ENCODE measurements around the gene NUDT2. TPM values are rescaled to one million over a fixed set of nuclear protein-coding genes. Genes with fewer than 3 reads are reported as not detected.
A peak's percentile ranks its signal among the peaks of the same experiment; 100 is the strongest.

Gene NUDT2
- total RNA-seq (2013; cell fraction: nucleolus; rRNA removed): 4.5 and 7.5 TPM in 2 replicates
- total RNA-seq (2014; rRNA removed): 24.8 and 24.9 TPM in 2 replicates
- 28.7 and 31.2 TPM in 2 replicates for total RNA-seq (2014; rRNA removed; fragmentation: Illumina TruSeq; extraction: Trizol)
- total RNA-seq (2021): 23.8 and 24.5 TPM in 2 replicates
- polyA plus RNA-seq (2011; ENCODE audit: low read depth): 23.4 TPM
- polyA plus RNA-seq (2011; rRNA removed): 46.6 and 46.8 TPM in 2 replicates
- 41.7 and 43.4 TPM in 2 replicates for polyA plus RNA-seq (2011; cell fraction: cytosol; rRNA removed)
- polyA plus RNA-seq (2011; cell fraction: nucleus; rRNA removed): 16.7 and 20.8 TPM in 2 replicates
- polyA plus RNA-seq (2012): 25.8 and 30.5 TPM in 2 replicates
- polyA plus RNA-seq (2014; fragmentation: Illumina TruSeq; extraction: Trizol): 29.2 and 30.1 TPM in 2 replicates
- polyA plus RNA-seq (2014; fragmentation: Nextera tagmentation; extraction: Ambion mirVana): 10 to 100 TPM; 54.4 to 55.1 TPM
- 27.7 and 27.8 TPM in 2 replicates for polyA plus RNA-seq (2014; rRNA removed)
- 10 to 100 TPM; 37.2 to 40.5 TPM for polyA plus RNA-seq (2016; fragmentation: Nextera tagmentation; extraction: Ambion mirVana)
- 20.0 and 23.2 TPM in 2 replicates for polyA minus RNA-seq (2011; rRNA and poly(A)+ RNA removed)
- 4.0 and 4.9 TPM in 2 replicates for polyA minus RNA-seq (2011; cell fraction: cytosol; rRNA and poly(A)+ RNA removed)
- polyA minus RNA-seq (2011; cell fraction: nucleus; rRNA and poly(A)+ RNA removed): 2.3 and 4.7 TPM in 2 replicates
- Bru-seq, nascent RNA: percentile 73 among the genes with signal in this experiment
- BruChase-seq, experiment 1, labeled RNA remaining after a 6-hour chase: percentile 67 among the genes with signal in this experiment
- BruChase-seq, experiment 2, labeled RNA remaining after a 2-hour chase: percentile 71 among the genes with signal in this experiment
- long read RNA-seq, experiment 1, transcript NUDT2-201 (4 exons, 960 nt): major isoform, 9 of 16 reads
- long read RNA-seq, experiment 1, partial matches to known transcripts: 4 of 16 reads
- long read RNA-seq, experiment 1, other reads (novel, unspliced or antisense): 2 of 16 reads
- long read RNA-seq, experiment 2, transcript NUDT2-203 (5 exons, 1,075 nt): minor isoform, 8 of 85 reads
- long read RNA-seq, experiment 2, transcript NUDT2-204 (3 exons, 825 nt): minor isoform, 5 of 85 reads
- long read RNA-seq, experiment 2, transcript NUDT2-201 (4 exons, 960 nt): major isoform, 59 of 85 reads
- long read RNA-seq, experiment 2, partial matches to known transcripts: 9 of 85 reads
- long read RNA-seq, experiment 2, other reads (novel, unspliced or antisense): 4 of 85 reads

DNA sequence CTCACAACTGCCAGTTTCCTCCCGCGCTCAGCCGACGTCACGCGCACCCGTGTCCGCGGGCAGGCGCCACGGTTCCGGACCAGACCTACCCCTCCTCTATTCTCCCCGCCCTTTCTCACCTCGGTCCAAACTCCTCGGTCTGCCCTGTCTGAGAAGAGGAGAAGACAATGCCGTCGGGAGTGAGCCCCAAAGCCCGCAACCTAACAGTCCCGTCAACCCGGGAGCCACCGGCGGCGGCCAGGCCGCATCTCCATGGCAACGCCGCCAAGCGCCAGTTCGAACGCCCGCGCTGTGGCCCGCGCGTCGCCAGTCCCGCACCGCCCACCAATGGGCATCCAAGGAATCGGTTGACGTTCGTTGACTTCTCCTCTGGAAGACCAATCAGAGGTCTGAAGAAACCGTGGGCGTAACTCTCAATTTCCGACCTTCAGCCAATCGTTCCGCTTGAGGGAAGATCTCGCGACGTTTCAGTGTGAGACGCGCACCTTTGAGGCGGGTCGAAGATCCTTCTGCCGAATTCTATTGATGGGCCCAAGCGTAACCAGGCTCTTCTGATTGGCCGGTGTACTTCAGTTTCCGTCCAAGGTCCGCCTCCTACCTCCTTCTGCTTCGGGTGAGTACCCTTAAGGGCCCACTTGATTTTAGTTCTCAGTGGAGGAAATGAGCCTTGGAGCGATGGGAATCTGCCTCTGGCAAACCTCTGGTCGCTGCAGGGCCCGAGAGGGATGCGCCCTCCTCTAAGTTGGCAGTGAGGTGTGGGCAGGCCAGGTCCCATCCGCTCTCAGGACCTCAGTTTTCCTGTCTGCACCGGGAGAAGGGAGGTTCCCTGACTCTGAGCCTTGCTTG lies at the start of gene NUDT2, which contains the start of gene KIF24:
Gene NUDT2 (plus strand): TSS at position 583 of the 846 bp plus-strand sequence. CDS start 9,471 bp downstream, outside the sequence.
Gene KIF24 (minus strand): TSS at position 282 of the 846 bp plus-strand sequence. CDS start 17,922 bp downstream, outside the sequence.
- ATAC-seq (peak; percentile 96), FAIRE-seq (peak; percentile 99), DNase-seq (ENCODE audit: low read depth, low spot score) (peak; percentile 100)
- intact Hi-C loops (cut with micrococcal nuclease; ENCODE audit: unreplicated experiment) (no loop called here), in situ Hi-C loops (cut with MboI) (no loop called here)
- ChIA-PET CTCF (no interaction called here), SMC1A (ENCODE audit: uncharacterized antibody, unreplicated experiment) (no interaction called here), RAD21 (ENCODE audit: unreplicated experiment) (no interaction called here), POLR2A (no interaction called here)
- Histone ChIP-seq H3K9ac (ENCODE audit: control insufficient read depth, insufficient read depth, low read length) (peak within 1 kb of the TSS; percentile 98), H4K20me1 (ENCODE audit: control insufficient read depth, insufficient read depth) (no peaks in the 10 kb centered on the region), H3K4me1 (ENCODE audit: control insufficient read depth, insufficient read depth, low read length) (no peaks in the 10 kb centered on the region; the same call in 1 of the 2 replicates), H3K36me3 (ENCODE audit: control insufficient read depth in 2 of 2, insufficient read depth in 2 of 2, low read length in 1 of 2) (no peaks in the 10 kb centered on the region), H3K27me3 (replicated peaks in 1 of 2; ENCODE audit: control insufficient read depth in 2 of 2, insufficient read depth in 2 of 2, low read length in 1 of 2) (no peaks in the 10 kb centered on the region), H3K4me3 (peak within 1 kb of the TSS; percentile 84), H3K9me3 (replicated peaks; ENCODE audit: control insufficient read depth, insufficient read depth, low read length) (no peaks in the 10 kb centered on the region), H3K27ac (ENCODE audit: control insufficient read depth, insufficient read depth) (peak within 1 kb of the TSS; percentile 98), H3K4me2 (ENCODE audit: control insufficient read depth, insufficient read depth) (peak within 1 kb of the TSS; percentile 81), H2AFZ (ENCODE audit: control insufficient read depth, low read depth, low read length) (peak within 1 kb of the TSS; percentile 94), H3K79me2 (ENCODE audit: control insufficient read depth, insufficient read depth, low read length) (peaks cover 11% of the 10 kb centered on the region)
- BruUV-seq (replicated peaks): no TSS peak
- WGBS (ENCODE audit: insufficient coverage, insufficient replicate concordance, low lambda C conversion rate, missing lambda C conversion rate): under 1% methylated on average over 64 of the region's 64 CpGs
- TF ChIP-seq FOS (IDR thresholded peaks at IDR 0.05; ENCODE audit: borderline replicate concordance, extremely low read depth, insufficient read length) (peak; percentile 84), FOXM1 (IDR thresholded peaks at IDR 0.05; ENCODE audit: low read depth, low read length) (peak; percentile 83; the same call in 1 of the 2 replicates), SP1 (IDR thresholded peaks at IDR 0.05; ENCODE audit: low read depth, low read length) (peak; percentile 97), SREBF2 (IDR thresholded peaks at IDR 0.05; ENCODE audit: low read length) (no peak), TAF1 (IDR thresholded peaks at IDR 0.05; ENCODE audit: borderline replicate concordance, low read depth, low read length) (peak; percentile 83; the same call in 1 of the 2 replicates), NFYA (IDR thresholded peaks at IDR 0.05; ENCODE audit: borderline replicate concordance, low read depth, low read length) (peak; percentile 88), TARDBP (IDR thresholded peaks at IDR 0.05; ENCODE audit: borderline replicate concordance) (no peak), EED (IDR thresholded peaks at IDR 0.05; ENCODE audit: low read depth) (peak; percentile 50; the same call in 1 of the 2 replicates), IKZF2 (IDR thresholded peaks at IDR 0.05) (peak; percentile 22 to 59; a peak in 1 of 4 replicates), CREB1 (IDR thresholded peaks at IDR 0.05; ENCODE audit: low read depth) (peak; percentile 94), BRCA1 (IDR thresholded peaks at IDR 0.05; ENCODE audit: low read depth, low read length) (peak; percentile 77), MTA3 (IDR thresholded peaks at IDR 0.05; ENCODE audit: borderline replicate concordance, low read length) (no peak)
- TF ChIP-seq, protein P1, sequence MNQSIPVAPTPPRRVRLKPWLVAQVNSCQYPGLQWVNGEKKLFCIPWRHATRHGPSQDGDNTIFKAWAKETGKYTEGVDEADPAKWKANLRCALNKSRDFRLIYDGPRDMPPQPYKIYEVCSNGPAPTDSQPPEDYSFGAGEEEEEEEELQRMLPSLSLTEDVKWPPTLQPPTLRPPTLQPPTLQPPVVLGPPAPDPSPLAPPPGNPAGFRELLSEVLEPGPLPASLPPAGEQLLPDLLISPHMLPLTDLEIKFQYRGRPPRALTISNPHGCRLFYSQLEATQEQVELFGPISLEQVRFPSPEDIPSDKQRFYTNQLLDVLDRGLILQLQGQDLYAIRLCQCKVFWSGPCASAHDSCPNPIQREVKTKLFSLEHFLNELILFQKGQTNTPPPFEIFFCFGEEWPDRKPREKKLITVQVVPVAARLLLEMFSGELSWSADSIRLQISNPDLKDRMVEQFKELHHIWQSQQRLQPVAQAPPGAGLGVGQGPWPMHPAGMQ (IDR thresholded peaks at IDR 0.05; ENCODE audit: borderline replicate concordance): peak; percentile 80
- TF ChIP-seq, protein P2, sequence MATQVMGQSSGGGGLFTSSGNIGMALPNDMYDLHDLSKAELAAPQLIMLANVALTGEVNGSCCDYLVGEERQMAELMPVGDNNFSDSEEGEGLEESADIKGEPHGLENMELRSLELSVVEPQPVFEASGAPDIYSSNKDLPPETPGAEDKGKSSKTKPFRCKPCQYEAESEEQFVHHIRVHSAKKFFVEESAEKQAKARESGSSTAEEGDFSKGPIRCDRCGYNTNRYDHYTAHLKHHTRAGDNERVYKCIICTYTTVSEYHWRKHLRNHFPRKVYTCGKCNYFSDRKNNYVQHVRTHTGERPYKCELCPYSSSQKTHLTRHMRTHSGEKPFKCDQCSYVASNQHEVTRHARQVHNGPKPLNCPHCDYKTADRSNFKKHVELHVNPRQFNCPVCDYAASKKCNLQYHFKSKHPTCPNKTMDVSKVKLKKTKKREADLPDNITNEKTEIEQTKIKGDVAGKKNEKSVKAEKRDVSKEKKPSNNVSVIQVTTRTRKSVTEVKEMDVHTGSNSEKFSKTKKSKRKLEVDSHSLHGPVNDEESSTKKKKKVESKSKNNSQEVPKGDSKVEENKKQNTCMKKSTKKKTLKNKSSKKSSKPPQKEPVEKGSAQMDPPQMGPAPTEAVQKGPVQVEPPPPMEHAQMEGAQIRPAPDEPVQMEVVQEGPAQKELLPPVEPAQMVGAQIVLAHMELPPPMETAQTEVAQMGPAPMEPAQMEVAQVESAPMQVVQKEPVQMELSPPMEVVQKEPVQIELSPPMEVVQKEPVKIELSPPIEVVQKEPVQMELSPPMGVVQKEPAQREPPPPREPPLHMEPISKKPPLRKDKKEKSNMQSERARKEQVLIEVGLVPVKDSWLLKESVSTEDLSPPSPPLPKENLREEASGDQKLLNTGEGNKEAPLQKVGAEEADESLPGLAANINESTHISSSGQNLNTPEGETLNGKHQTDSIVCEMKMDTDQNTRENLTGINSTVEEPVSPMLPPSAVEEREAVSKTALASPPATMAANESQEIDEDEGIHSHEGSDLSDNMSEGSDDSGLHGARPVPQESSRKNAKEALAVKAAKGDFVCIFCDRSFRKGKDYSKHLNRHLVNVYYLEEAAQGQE (IDR thresholded peaks at IDR 0.05; ENCODE audit: low read depth, low read length): no peak
